Endodermal cell (in vitro differentiated cells): ENCODE results near the gene PBX4. TPM values are rescaled to one million over a fixed set of nuclear protein-coding genes. Genes with fewer than 3 reads are reported as not detected.

Source experiments
- DNase-seq: peaks from one replicate; pipeline ENCODE4 v3.0.0-alpha.2; 2017
- H3K27ac ChIP-seq: 2 replicates; pipeline ENCODE4 v1.5.1; 2013; ENCODE audit warnings: mild to moderate bottlenecking, low read depth, low read length, moderate library complexity
- H3K27me3 ChIP-seq: 2 replicates; pipeline ENCODE4 v1.6.1; 2013; ENCODE audit warnings: mild to moderate bottlenecking, low read length, moderate library complexity; ENCODE audit not compliant: insufficient read depth, control insufficient read depth, poor library complexity, severe bottlenecking
- H3K36me3 ChIP-seq: 2 replicates; pipeline ENCODE4 v1.7.0; 2013; ENCODE audit warnings: mild to moderate bottlenecking, low read length, moderate library complexity; ENCODE audit not compliant: control insufficient read depth, insufficient read depth
- H3K4me1 ChIP-seq: one replicate; pipeline ENCODE4 v1.7.0; 2013; ENCODE audit warnings: low read length; ENCODE audit not compliant: control insufficient read depth, insufficient read depth
- H3K4me3 ChIP-seq: 2 replicates; pipeline ENCODE4 v1.5.1; 2013; ENCODE audit warnings: mild to moderate bottlenecking, low read length, moderate library complexity
- H3K9ac ChIP-seq: 2 replicates; pipeline ENCODE4 v1.6.1; 2013; ENCODE audit warnings: mild to moderate bottlenecking, low read length, moderate library complexity; ENCODE audit not compliant: poor library complexity, severe bottlenecking; ENCODE audit errors: extremely low read depth
- H3K9me3 ChIP-seq: 2 replicates; pipeline ENCODE4 v1.6.1; 2013; ENCODE audit warnings: mild to moderate bottlenecking, low read length, moderate library complexity; ENCODE audit not compliant: control insufficient read depth
- H3K27ac Mint-ChIP-seq: 2 replicates; pipeline ENCODE4 v1.8.0; 2020; ENCODE audit warnings: mixed read lengths
- H3K27me3 Mint-ChIP-seq: 2 replicates; pipeline ENCODE4 v1.8.0; 2021; ENCODE audit warnings: mild to moderate bottlenecking, mixed read lengths; ENCODE audit not compliant: insufficient read depth
- H3K36me3 Mint-ChIP-seq: 2 replicates; pipeline ENCODE4 v1.8.0; 2020; ENCODE audit warnings: low read depth, mixed read lengths
- H3K4me1 Mint-ChIP-seq: 2 replicates; pipeline ENCODE4 v1.8.0; 2020; ENCODE audit warnings: mixed read lengths
- H3K4me3 Mint-ChIP-seq: 2 replicates; pipeline ENCODE4 v1.8.0; 2020; ENCODE audit warnings: mild to moderate bottlenecking, moderate library complexity, mixed read lengths
- H3K9me3 Mint-ChIP-seq: 2 replicates; pipeline ENCODE4 v1.8.0; 2020; ENCODE audit warnings: mild to moderate bottlenecking, mixed read lengths
- WGBS, 2 experiments: methylation state at CpG; one replicate each; pipeline versions ENCODE4 v1.1.5 to v1.1.7; 2013; ENCODE audit warnings: missing lambda C conversion rate in 2 of 2, mixed read lengths in 1 of 2; ENCODE audit not compliant: insufficient coverage in 1 of 2, insufficient read length in 1 of 2; 5-methylcytosine and 5-hydroxymethylcytosine counted together
- total RNA-seq, 2 donors: library from RNA; stranded (reverse); fragmentation: NEBNext Ultra II Directional in 1 of 2; extraction: Animal tissue kit (Norgen Biotek cat#: 25700) in 1 of 2; gene quantifications; 2 replicates in 1 of 2; 3 replicates in 1 of 2; pipeline ENCODE4 v1.2.1, GENCODE V29; 2021
- TF ChIP-seq, protein P1 (sequence below): fragments of 200-600 bp; sonication (generic); conservative IDR thresholded peaks from 2 replicates; pipeline ENCODE4 v1.5.0; 2021; ENCODE audit warnings: antibody characterized with exemption, mild to moderate bottlenecking

Gene PBX4
- total RNA-seq, 2 donors from 2014 or later = 4.1 to 8.6 TPM

DNA sequence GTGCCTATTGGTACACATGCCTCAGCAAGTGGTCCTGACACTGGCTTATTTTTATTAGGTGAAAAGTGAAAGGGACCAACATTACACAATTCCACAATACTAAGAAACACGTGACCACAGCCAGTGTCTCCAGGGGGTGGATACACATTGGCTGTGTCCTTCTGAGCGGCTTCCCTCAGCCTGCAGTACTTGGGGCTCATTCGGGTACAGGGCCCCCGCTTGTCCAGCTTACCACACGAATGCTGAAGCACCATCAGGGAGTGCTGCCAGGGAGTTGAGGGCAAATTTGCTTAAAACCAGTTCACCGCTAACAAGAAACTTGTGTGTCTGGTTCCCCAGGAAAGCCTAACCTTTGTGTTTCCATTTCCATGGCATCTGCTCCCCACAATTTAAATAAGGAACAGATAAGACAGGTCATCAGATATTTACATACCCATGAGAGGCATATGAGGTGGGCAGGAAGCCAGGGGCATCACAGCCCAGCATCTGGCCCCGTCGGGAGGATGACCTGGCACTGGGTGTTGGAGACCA, 23.3 kb downstream of the PBX4 start:
- TF ChIP-seq, protein P1, sequence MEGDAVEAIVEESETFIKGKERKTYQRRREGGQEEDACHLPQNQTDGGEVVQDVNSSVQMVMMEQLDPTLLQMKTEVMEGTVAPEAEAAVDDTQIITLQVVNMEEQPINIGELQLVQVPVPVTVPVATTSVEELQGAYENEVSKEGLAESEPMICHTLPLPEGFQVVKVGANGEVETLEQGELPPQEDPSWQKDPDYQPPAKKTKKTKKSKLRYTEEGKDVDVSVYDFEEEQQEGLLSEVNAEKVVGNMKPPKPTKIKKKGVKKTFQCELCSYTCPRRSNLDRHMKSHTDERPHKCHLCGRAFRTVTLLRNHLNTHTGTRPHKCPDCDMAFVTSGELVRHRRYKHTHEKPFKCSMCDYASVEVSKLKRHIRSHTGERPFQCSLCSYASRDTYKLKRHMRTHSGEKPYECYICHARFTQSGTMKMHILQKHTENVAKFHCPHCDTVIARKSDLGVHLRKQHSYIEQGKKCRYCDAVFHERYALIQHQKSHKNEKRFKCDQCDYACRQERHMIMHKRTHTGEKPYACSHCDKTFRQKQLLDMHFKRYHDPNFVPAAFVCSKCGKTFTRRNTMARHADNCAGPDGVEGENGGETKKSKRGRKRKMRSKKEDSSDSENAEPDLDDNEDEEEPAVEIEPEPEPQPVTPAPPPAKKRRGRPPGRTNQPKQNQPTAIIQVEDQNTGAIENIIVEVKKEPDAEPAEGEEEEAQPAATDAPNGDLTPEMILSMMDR = no peak
- Histone ChIP-seq H3K4me3 (no peak overlapping the region), H3K27ac (no peak overlapping the region), H3K4me1 (peaks cover 8% of the 10 kb centered on the region), H3K9ac (no peak overlapping the region), H3K27me3 (no peaks in the 10 kb centered on the region), H3K9me3 (no peaks in the 10 kb centered on the region), H3K36me3 (peaks cover 5% of the 10 kb centered on the region)
- no peak overlapping the region for H3K27ac Mint-ChIP-seq
- DNase-seq = no peak
- H3K4me1 Mint-ChIP-seq = peaks cover 12% of the 10 kb centered on the region
- no peaks in the 10 kb centered on the region for H3K27me3 Mint-ChIP-seq
- H3K36me3 Mint-ChIP-seq = no peaks in the 10 kb centered on the region
- WGBS, 2 experiments = 92 to 96% methylated on average over 6 to 8 of the region's 8 CpGs
- H3K4me3 Mint-ChIP-seq = no peak overlapping the region
- H3K9me3 Mint-ChIP-seq = no peaks in the 10 kb centered on the region

DNA sequence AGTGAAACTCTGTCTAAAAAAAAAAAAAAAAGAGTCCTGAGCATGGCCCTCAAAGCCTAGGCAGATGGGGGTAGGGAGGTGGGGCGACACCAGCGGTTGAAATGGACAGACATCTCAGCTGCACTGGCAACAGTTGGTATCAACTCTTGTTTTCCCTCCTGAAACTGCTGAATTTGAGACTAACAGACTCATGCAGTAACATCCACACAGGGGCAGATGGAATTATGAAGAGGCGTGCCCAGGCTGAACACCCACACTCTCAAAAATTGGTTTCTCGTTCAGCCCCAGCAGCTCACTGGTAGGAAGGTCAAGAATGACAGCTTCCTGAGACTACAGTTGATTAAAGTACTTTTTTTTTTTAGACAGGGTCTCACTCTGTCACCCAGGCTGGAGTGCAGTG, 24.1 kb downstream of the PBX4 start:
- Histone ChIP-seq H3K27me3 (no peaks in the 10 kb centered on the region), H3K9ac (no peak overlapping the region), H3K9me3 (no peaks in the 10 kb centered on the region), H3K4me1 (peaks cover 8% of the 10 kb centered on the region), H3K36me3 (peaks cover 5% of the 10 kb centered on the region), H3K4me3 (no peak overlapping the region), H3K27ac (no peak overlapping the region)
- TF ChIP-seq, protein P1 = no peak
- no peak overlapping the region for H3K27ac Mint-ChIP-seq
- no peaks in the 10 kb centered on the region for H3K27me3 Mint-ChIP-seq
- no peak for DNase-seq
- WGBS, 2 experiments = 86 to 96% methylated on average over 3 to 4 of the region's 4 CpGs
- peaks cover 12% of the 10 kb centered on the region for H3K4me1 Mint-ChIP-seq
- H3K4me3 Mint-ChIP-seq = no peak overlapping the region
- no peaks in the 10 kb centered on the region for H3K9me3 Mint-ChIP-seq
- no peaks in the 10 kb centered on the region for H3K36me3 Mint-ChIP-seq

DNA sequence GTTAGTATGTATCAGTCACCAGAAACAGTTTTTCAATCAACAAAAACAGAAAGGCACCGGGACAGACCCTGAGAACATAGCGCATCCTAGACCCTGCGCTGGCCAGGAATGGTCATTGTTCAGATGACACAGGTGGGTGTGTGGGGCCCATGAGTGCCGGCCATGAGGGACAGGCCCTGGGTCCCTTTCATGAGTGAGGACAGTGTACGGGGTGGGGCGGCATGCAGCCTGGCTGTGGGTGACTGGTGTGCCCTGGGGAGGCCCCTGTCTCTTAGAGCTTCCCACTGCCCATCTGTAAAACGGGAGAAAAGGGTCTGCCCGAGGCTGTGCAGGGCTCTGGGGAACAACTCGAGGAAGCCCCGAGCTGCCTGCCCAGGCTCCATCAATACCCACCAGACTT, 25.8 kb downstream of the PBX4 start:
- no peaks in the 10 kb centered on the region for H3K36me3 Mint-ChIP-seq
- H3K9me3 ChIP-seq = no peaks in the 10 kb centered on the region
- H3K27ac Mint-ChIP-seq = no peak overlapping the region
- H3K9me3 Mint-ChIP-seq = no peaks in the 10 kb centered on the region
- WGBS, 2 experiments = 94 to 96% methylated on average over 10 of the region's 10 CpGs
- H3K27ac ChIP-seq = no peak overlapping the region
- peaks cover 3% of the 10 kb centered on the region for H3K36me3 ChIP-seq
- H3K9ac ChIP-seq = no peak overlapping the region
- no peak overlapping the region for H3K4me3 ChIP-seq
- H3K27me3 ChIP-seq = no peaks in the 10 kb centered on the region
- TF ChIP-seq, protein P1 = no peak
- no peak for DNase-seq
- no peak overlapping the region for H3K4me3 Mint-ChIP-seq
- H3K4me1 Mint-ChIP-seq = peaks cover 12% of the 10 kb centered on the region
- no peaks in the 10 kb centered on the region for H3K27me3 Mint-ChIP-seq
- H3K4me1 ChIP-seq = peaks cover 8% of the 10 kb centered on the region
